H9 (cell line): ENCODE data around the gene RNLS. TPM values are rescaled to one million over a fixed set of nuclear protein-coding genes. Genes with fewer than 3 reads are reported as not detected.

ENCODE experiments used
- DNase-seq: peaks from one replicate; pipeline ENCODE4 v3.0.0-alpha.2; 2017
- H2AFZ ChIP-seq: one replicate; pipeline ENCODE4 v1.6.1; 2013; ENCODE audit warnings: mild to moderate bottlenecking, low read length, control low read depth, moderate library complexity
- H2AK5ac ChIP-seq: 2 replicates; pipeline ENCODE4 v1.6.1; 2013; ENCODE audit warnings: low read length, control low read depth, mixed read lengths; ENCODE audit not compliant: insufficient read length
- H2BK120ac ChIP-seq: one replicate; pipeline ENCODE4 v1.6.1; 2013; ENCODE audit warnings: low read depth, mild to moderate bottlenecking, low read length, control low read depth, inconsistent platforms; ENCODE audit not compliant: poor library complexity, severe bottlenecking
- H2BK12ac ChIP-seq: 2 replicates; pipeline ENCODE4 v1.6.1; 2013; ENCODE audit warnings: low read length, control low read depth, mixed read lengths, low read depth; ENCODE audit not compliant: insufficient read length
- H2BK15ac ChIP-seq: 2 replicates; pipeline ENCODE4 v1.6.1; 2013; ENCODE audit warnings: low read depth, low read length, control low read depth
- H2BK20ac ChIP-seq: one replicate; pipeline ENCODE4 v1.6.1; 2013; ENCODE audit warnings: low read depth, mild to moderate bottlenecking, low read length, control low read depth, inconsistent platforms; ENCODE audit not compliant: poor library complexity, severe bottlenecking
- H2BK5ac ChIP-seq: 2 replicates; pipeline ENCODE4 v1.6.1; 2013; ENCODE audit warnings: low read length, control low read depth, mixed read lengths; ENCODE audit not compliant: insufficient read length
- H3K14ac ChIP-seq: 2 replicates; pipeline ENCODE4 v1.6.1; 2013; ENCODE audit warnings: low read length, control low read depth; ENCODE audit not compliant: insufficient read depth
- H3K18ac ChIP-seq: 2 replicates; pipeline ENCODE4 v1.6.1; 2013; ENCODE audit warnings: low read depth, mild to moderate bottlenecking, mixed read lengths, low read length, control low read depth; ENCODE audit not compliant: insufficient read length
- H3K23ac ChIP-seq: 2 replicates; pipeline ENCODE4 v1.6.1; 2013; ENCODE audit warnings: low read length, control low read depth, mixed read lengths, low read depth; ENCODE audit not compliant: insufficient read length
- H3K23me2 ChIP-seq: 2 replicates; pipeline ENCODE4 v1.6.1; 2013; ENCODE audit warnings: low read depth, mild to moderate bottlenecking, mixed read lengths, low read length, control low read depth; ENCODE audit not compliant: insufficient read length, poor library complexity, severe bottlenecking
- H3K27ac ChIP-seq: 2 replicates; pipeline ENCODE4 v1.5.1; 2013; ENCODE audit warnings: low read length, control low read depth, mixed read lengths, low read depth; ENCODE audit not compliant: insufficient read length
- H3K27me3 ChIP-seq: 2 replicates; pipeline ENCODE4 v1.6.1; 2013; ENCODE audit warnings: low read length, control low read depth, inconsistent platforms; ENCODE audit not compliant: insufficient read depth
- H3K4ac ChIP-seq: 2 replicates; pipeline ENCODE4 v1.6.1; 2013; ENCODE audit warnings: low read depth, mild to moderate bottlenecking, control low read depth, inconsistent platforms, low read length, moderate library complexity
- H3K4me1 ChIP-seq: 2 replicates; pipeline ENCODE4 v1.6.1; 2013; ENCODE audit warnings: low read length, control low read depth, inconsistent platforms; ENCODE audit not compliant: insufficient read depth
- H3K4me2 ChIP-seq: 2 replicates; pipeline ENCODE4 v1.6.1; 2013; ENCODE audit warnings: low read length, control low read depth, mixed read lengths; ENCODE audit not compliant: insufficient read length, insufficient read depth
- H3K56ac ChIP-seq: 2 replicates; pipeline ENCODE4 v1.6.1; 2013; ENCODE audit warnings: low read depth, mild to moderate bottlenecking, mixed read lengths, low read length, control low read depth; ENCODE audit not compliant: insufficient read length
- H3K79me1 ChIP-seq: 2 replicates; pipeline ENCODE4 v1.6.1; 2013; ENCODE audit warnings: low read depth, mild to moderate bottlenecking, moderate library complexity, low read length, control low read depth, inconsistent platforms; ENCODE audit not compliant: insufficient read depth, poor library complexity, severe bottlenecking
- H3K79me2 ChIP-seq: 2 replicates; pipeline ENCODE4 v1.6.1; 2013; ENCODE audit warnings: low read length, control low read depth, inconsistent platforms; ENCODE audit not compliant: insufficient read depth
- H3K9ac ChIP-seq: 2 replicates; pipeline ENCODE4 v1.6.1; 2013; ENCODE audit warnings: low read length, control low read depth, mixed read lengths; ENCODE audit not compliant: insufficient read length; ENCODE audit errors: extremely low read depth
- H3K9me3 ChIP-seq: one replicate; pipeline ENCODE4 v1.6.1; 2013; ENCODE audit warnings: low read depth, low read length, inconsistent platforms; ENCODE audit not compliant: control insufficient read depth
- H3T11ph ChIP-seq: one replicate; pipeline ENCODE4 v1.6.1; 2013; ENCODE audit warnings: mild to moderate bottlenecking, low read length, control low read depth, inconsistent platforms
- H4K20me1 ChIP-seq: one replicate; pipeline ENCODE4 v1.6.1; 2013; ENCODE audit not compliant: control insufficient read depth, insufficient read length, insufficient read depth
- H4K5ac ChIP-seq: 2 replicates; pipeline ENCODE4 v1.6.1; 2013; ENCODE audit warnings: low read depth, mild to moderate bottlenecking, mixed read lengths, low read length, control low read depth; ENCODE audit not compliant: insufficient read length
- H4K8ac ChIP-seq: replicated peaks from 2 replicates; pipeline ENCODE4 v1.6.1; 2013; ENCODE audit warnings: low read length, control low read depth, mixed read lengths, low read depth; ENCODE audit not compliant: insufficient read length
- H4K91ac ChIP-seq: 2 replicates; pipeline ENCODE4 v1.6.1; 2013; ENCODE audit warnings: low read depth, mild to moderate bottlenecking, moderate library complexity, mixed read lengths, low read length, control low read depth; ENCODE audit not compliant: insufficient read length
- H3K27ac Mint-ChIP-seq, 3 experiments: 2 replicates in 2 of 3; 3 replicates in 1 of 3; pipeline ENCODE4 v1.8.0; 2020 to 2021; ENCODE audit warnings: mixed read lengths in 3 of 3, mild to moderate bottlenecking in 1 of 3, moderate library complexity in 1 of 3
- H3K27me3 Mint-ChIP-seq: 2 replicates; pipeline ENCODE4 v1.8.0; 2021; ENCODE audit warnings: low read depth, mild to moderate bottlenecking, moderate library complexity, mixed read lengths
- H3K36me3 Mint-ChIP-seq, 3 experiments: 2 replicates in 2 of 3; 3 replicates in 1 of 3; pipeline ENCODE4 v1.8.0; 2020 to 2021; ENCODE audit warnings: low read depth in 3 of 3, mixed read lengths in 3 of 3; ENCODE audit not compliant: insufficient read depth in 1 of 3
- H3K4me1 Mint-ChIP-seq, 2 experiments: 2 replicates each; pipeline ENCODE4 v1.8.0; 2020; ENCODE audit warnings: mixed read lengths in 2 of 2
- H3K4me3 Mint-ChIP-seq, 2 experiments: 2 replicates in 1 of 2; 3 replicates in 1 of 2; pipeline ENCODE4 v1.8.0; 2020 to 2021; ENCODE audit warnings: mild to moderate bottlenecking in 2 of 2, mixed read lengths in 2 of 2, moderate library complexity in 1 of 2
- H3K9me3 Mint-ChIP-seq, 2 experiments: 2 replicates in 1 of 2; 3 replicates in 1 of 2; pipeline ENCODE4 v1.8.0; 2020; ENCODE audit warnings: mild to moderate bottlenecking in 2 of 2, mixed read lengths in 2 of 2, moderate library complexity in 1 of 2
- CTCF ChIP-seq: fragments of 200-600 bp; sonication (generic); conservative IDR thresholded peaks from 3 replicates; pipeline ENCODE4 v1.8.0; 2021; ENCODE audit warnings: antibody characterized with exemption, mild to moderate bottlenecking
- WGBS: extraction: QIAGEN DNeasy Blood & Tissue Kit; methylation state at CpG from one replicate; pipeline ENCODE4 v1.1.7; 2013; ENCODE audit warnings: missing lambda C conversion rate, low lambda C conversion rate, mixed read lengths; ENCODE audit not compliant: insufficient read length; ENCODE audit errors: extremely low coverage; 5-methylcytosine and 5-hydroxymethylcytosine counted together
- total RNA-seq: library from RNA; stranded (reverse); gene quantifications from 2 replicates; pipeline ENCODE4 v1.2.1, GENCODE V29; 2021

RNLS gene
- total RNA-seq, 1 experiment from 2014 or later, result 7.5 TPM

- Mint-ChIP-seq H3K4me1 (no peaks in the 10 kb centered on the region), H3K36me3 (no peaks in the 10 kb centered on the region), H3K27me3 (no peaks in the 10 kb centered on the region), H3K9me3 (no peaks in the 10 kb centered on the region), H3K4me3 (no peak overlapping the region), H3K27ac (no peak overlapping the region)
- H3K4ac ChIP-seq, result no peak overlapping the region
- WGBS, result no CpG with 5 or more reads among the region's 3 CpGs
- H2BK120ac ChIP-seq, result no peak overlapping the region
- no peak overlapping the region for H2BK20ac ChIP-seq
- no peak overlapping the region for H3K4me2 ChIP-seq
- no peak overlapping the region for H3K18ac ChIP-seq
- H2BK12ac ChIP-seq, result no peak overlapping the region
- no peak overlapping the region for H4K8ac ChIP-seq
- H3K9me3 ChIP-seq, result no peaks in the 10 kb centered on the region
- H4K20me1 ChIP-seq, result no peaks in the 10 kb centered on the region
- H3T11ph ChIP-seq, result no peak overlapping the region
- H3K23ac ChIP-seq, result no peak overlapping the region
- no peak overlapping the region for H2AK5ac ChIP-seq
- H3K4me1 ChIP-seq, result no peaks in the 10 kb centered on the region
- H2AFZ ChIP-seq, result no peak overlapping the region
- H2BK15ac ChIP-seq, result no peak overlapping the region
- H3K14ac ChIP-seq, result no peak overlapping the region
- no peaks in the 10 kb centered on the region for H3K79me1 ChIP-seq
- no peaks in the 10 kb centered on the region for H3K23me2 ChIP-seq
- no peak for TF ChIP-seq CTCF
- H3K27ac ChIP-seq, result no peak overlapping the region
- H4K5ac ChIP-seq, result no peak overlapping the region
- no peak overlapping the region for H2BK5ac ChIP-seq
- H4K91ac ChIP-seq, result no peak overlapping the region
- H3K56ac ChIP-seq, result no peak overlapping the region
- H3K27me3 ChIP-seq, result no peaks in the 10 kb centered on the region
- H3K9ac ChIP-seq, result no peak overlapping the region
- DNase-seq, result no peak
- H3K79me2 ChIP-seq, result no peaks in the 10 kb centered on the region
These were observed 330.0 kb downstream of the RNLS start for GRCh38 chr10:88253128-88253527.
